Measurements from ENCODE around the gene PFKP.

Gene PFKP

DNA sequence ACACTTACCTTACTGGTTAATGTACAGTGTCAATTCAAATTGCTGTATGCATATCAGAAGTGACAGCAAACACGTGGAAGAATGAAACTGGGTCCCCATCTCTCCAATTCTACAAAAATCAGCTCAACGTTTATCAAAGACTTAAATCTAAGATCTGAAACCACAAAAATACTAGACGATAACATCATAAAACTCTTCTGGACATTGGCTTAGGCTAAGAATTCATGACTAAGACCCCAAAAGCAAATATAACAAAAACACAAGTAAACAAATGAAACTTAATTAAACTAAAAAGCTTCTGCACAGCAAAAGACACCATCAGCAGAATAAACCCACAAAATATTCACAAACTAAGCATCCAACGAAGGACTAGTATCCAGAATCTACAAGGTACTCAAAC is 35.9 kb upstream of the PFKP start:
- Histone ChIP-seq H3K9me3 (ENCODE audit: control insufficient read depth in 2 of 2, low read length in 2 of 2) (no peaks in the 10 kb centered on the region), H3K4me3 (ENCODE audit: low read length in 2 of 2) (no peak overlapping the region), H3K4me1 (ENCODE audit: control insufficient read depth in 2 of 2, insufficient read depth in 2 of 2, low read length in 2 of 2) (no peaks in the 10 kb centered on the region), H3K27me3 (ENCODE audit: control insufficient read depth in 2 of 2, insufficient read depth in 2 of 2, low read length in 2 of 2) (no peaks in the 10 kb centered on the region), H3K36me3 (ENCODE audit: control insufficient read depth in 2 of 2, insufficient read depth in 2 of 2, low read length in 2 of 2) (no peaks in the 10 kb centered on the region), H3K27ac (ENCODE audit: low read depth in 2 of 2, low read length in 2 of 2) (no peak overlapping the region), H3K9ac (ENCODE audit: low read depth in 1 of 2, low read length in 2 of 2) (no peak overlapping the region)

DNA sequence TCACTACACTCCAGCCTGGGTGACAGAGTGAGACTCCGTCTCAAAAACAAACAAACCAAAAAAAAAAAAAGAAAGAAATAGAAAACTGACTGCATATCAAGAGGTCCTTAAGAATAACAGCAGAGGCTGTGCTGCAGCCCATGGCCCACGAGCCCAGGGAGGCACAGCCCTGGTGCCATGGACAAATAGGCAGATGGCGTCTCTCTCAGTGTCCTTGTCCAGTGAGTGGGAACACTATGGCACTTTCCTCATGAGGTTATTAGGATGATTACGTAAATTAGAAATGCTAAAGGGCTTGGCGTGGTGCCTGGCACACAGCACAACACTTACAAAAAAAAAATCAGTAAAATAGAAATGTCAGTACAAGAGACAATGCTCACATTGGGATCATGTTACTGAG is 33.4 kb upstream of the PFKP start:
- Histone ChIP-seq H3K27ac (ENCODE audit: low read depth in 2 of 2, low read length in 2 of 2) (no peak overlapping the region), H3K27me3 (ENCODE audit: control insufficient read depth in 2 of 2, insufficient read depth in 2 of 2, low read length in 2 of 2) (no peaks in the 10 kb centered on the region), H3K9me3 (ENCODE audit: control insufficient read depth in 2 of 2, low read length in 2 of 2) (no peaks in the 10 kb centered on the region), H3K4me1 (ENCODE audit: control insufficient read depth in 2 of 2, insufficient read depth in 2 of 2, low read length in 2 of 2) (no peaks in the 10 kb centered on the region), H3K36me3 (ENCODE audit: control insufficient read depth in 2 of 2, insufficient read depth in 2 of 2, low read length in 2 of 2) (no peaks in the 10 kb centered on the region), H3K4me3 (ENCODE audit: low read length in 2 of 2) (no peak overlapping the region), H3K9ac (ENCODE audit: low read depth in 1 of 2, low read length in 2 of 2) (no peak overlapping the region)

DNA sequence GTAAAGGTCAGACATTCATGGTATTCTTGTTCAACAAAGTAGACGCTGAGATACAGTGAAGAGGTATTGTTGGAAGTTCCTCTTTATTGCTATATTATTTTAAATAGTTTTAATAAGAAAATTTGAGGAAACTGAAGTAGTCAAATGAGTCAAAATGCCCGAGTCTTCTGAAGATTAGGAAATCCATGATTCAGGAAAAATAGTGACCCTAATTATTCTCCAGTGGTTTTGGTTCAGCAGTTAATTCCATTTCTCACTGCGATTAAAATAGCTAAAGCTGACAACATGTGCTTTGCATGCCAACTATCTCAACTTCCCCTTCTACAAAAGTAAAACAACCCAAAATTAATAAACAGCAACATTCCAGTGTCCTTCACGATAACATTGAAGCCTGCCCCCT is 32.7 kb upstream of the PFKP start:
- H3K9me3 ChIP-seq (ENCODE audit: control insufficient read depth in 2 of 2, low read length in 2 of 2) = no peaks in the 10 kb centered on the region
- no peaks in the 10 kb centered on the region for H3K36me3 ChIP-seq (ENCODE audit: control insufficient read depth in 2 of 2, insufficient read depth in 2 of 2, low read length in 2 of 2)
- no peak overlapping the region for H3K27ac ChIP-seq (ENCODE audit: low read depth in 2 of 2, low read length in 2 of 2)
- H3K4me1 ChIP-seq (ENCODE audit: control insufficient read depth in 2 of 2, insufficient read depth in 2 of 2, low read length in 2 of 2) = no peaks in the 10 kb centered on the region
- no peaks in the 10 kb centered on the region for H3K27me3 ChIP-seq (ENCODE audit: control insufficient read depth in 2 of 2, insufficient read depth in 2 of 2, low read length in 2 of 2)
- no peak overlapping the region for H3K9ac ChIP-seq (ENCODE audit: low read depth in 1 of 2, low read length in 2 of 2)
- no peak overlapping the region for H3K4me3 ChIP-seq (ENCODE audit: low read length in 2 of 2)

DNA sequence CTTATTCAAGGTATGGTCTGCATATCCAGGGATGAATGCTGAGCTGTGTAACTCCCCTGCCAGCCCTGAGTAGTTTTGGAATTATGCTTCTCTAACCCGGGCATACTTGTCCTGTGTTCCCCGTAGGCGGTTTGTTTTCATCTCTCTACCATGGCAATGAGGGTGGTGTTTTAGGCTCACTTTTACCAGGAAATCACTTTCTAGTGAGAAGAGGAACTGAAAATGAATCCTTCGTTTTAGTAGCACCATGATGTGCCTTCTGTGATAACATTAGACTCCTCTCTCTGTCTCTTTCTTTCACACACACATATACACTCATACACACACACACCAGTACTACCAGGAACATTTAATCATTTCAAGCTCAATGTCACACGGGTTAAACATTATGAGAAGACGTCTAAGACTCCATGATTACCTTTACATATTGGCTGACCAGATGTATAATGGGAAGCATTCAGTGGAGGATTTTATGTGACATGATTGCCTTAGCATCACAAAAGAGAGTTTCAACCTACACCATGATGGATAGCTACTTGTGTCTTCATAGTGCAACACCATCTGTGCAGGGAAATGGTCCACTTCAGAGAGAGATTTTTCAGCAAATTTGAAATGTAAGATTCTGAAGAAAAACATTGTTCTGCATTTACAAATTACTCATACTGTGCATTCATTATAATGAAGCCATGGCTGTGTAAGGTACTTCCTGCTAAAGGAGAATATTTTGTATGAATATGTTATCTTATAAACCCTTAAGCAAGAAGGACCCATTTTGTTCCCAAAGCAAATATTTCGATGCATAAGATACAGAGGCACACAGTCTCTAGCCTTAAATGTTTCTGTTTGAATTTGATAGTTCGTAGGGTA is 31.0 kb upstream of the PFKP start:
- H3K27ac ChIP-seq (ENCODE audit: low read depth in 2 of 2, low read length in 2 of 2) = no peak overlapping the region
- no peak overlapping the region for H3K9ac ChIP-seq (ENCODE audit: low read depth in 1 of 2, low read length in 2 of 2)
- H3K4me3 ChIP-seq (ENCODE audit: low read length in 2 of 2) = no peak overlapping the region
- H3K9me3 ChIP-seq (ENCODE audit: control insufficient read depth in 2 of 2, low read length in 2 of 2) = no peaks in the 10 kb centered on the region
- no peaks in the 10 kb centered on the region for H3K4me1 ChIP-seq (ENCODE audit: control insufficient read depth in 2 of 2, insufficient read depth in 2 of 2, low read length in 2 of 2)
- H3K36me3 ChIP-seq (ENCODE audit: control insufficient read depth in 2 of 2, insufficient read depth in 2 of 2, low read length in 2 of 2) = no peaks in the 10 kb centered on the region
- no peaks in the 10 kb centered on the region for H3K27me3 ChIP-seq (ENCODE audit: control insufficient read depth in 2 of 2, insufficient read depth in 2 of 2, low read length in 2 of 2)

DNA sequence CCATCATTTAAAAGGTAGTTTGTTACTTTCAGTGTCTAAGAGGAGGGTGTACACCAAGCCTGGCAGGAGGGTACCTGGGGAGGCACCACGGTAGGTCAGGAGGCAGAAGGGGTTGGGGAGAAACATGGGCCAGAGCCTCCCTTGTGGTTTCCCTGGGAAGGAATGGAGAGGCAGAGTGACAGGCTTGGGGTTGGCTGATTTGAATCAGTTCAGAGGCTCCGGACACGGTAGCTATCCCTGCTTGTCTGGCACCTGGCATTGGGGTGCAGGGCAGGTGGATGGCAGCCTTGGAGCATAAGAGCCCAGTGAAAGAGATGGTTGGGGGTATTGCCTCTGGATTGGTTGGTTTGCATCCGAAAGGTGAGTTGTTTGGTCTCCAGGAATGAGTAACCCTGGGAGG is 30.2 kb upstream of the PFKP start:
- no peaks in the 10 kb centered on the region for H3K9me3 ChIP-seq (ENCODE audit: control insufficient read depth in 2 of 2, low read length in 2 of 2)
- H3K27ac ChIP-seq (ENCODE audit: low read depth in 2 of 2, low read length in 2 of 2) = no peak overlapping the region
- no peak overlapping the region for H3K9ac ChIP-seq (ENCODE audit: low read depth in 1 of 2, low read length in 2 of 2)
- no peak overlapping the region for H3K4me3 ChIP-seq (ENCODE audit: low read length in 2 of 2)
- no peaks in the 10 kb centered on the region for H3K4me1 ChIP-seq (ENCODE audit: control insufficient read depth in 2 of 2, insufficient read depth in 2 of 2, low read length in 2 of 2)
- H3K27me3 ChIP-seq (ENCODE audit: control insufficient read depth in 2 of 2, insufficient read depth in 2 of 2, low read length in 2 of 2) = no peaks in the 10 kb centered on the region
- no peaks in the 10 kb centered on the region for H3K36me3 ChIP-seq (ENCODE audit: control insufficient read depth in 2 of 2, insufficient read depth in 2 of 2, low read length in 2 of 2)

DNA sequence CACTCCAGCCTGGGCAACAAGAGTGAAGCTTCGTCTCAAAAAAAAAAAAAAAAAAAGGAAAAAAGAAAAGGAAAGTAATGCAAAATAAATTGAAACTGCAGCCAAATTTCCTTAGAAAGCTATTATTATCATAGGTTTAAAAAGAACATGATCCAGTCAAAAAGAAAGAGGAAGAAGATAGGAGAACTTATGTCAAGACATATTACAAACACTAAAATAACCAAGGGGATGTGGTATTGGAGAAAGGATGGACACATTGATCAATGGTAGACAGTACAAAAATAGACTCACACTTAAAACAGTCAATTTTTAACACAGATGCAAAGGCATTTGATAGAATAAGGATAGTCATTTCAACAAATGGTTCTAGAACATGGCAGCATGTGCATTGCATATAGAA is 27.3 kb upstream of the PFKP start:
- no peaks in the 10 kb centered on the region for H3K4me1 ChIP-seq (ENCODE audit: control insufficient read depth in 2 of 2, insufficient read depth in 2 of 2, low read length in 2 of 2)
- no peak overlapping the region for H3K4me3 ChIP-seq (ENCODE audit: low read length in 2 of 2)
- H3K36me3 ChIP-seq (ENCODE audit: control insufficient read depth in 2 of 2, insufficient read depth in 2 of 2, low read length in 2 of 2) = no peaks in the 10 kb centered on the region
- H3K9ac ChIP-seq (ENCODE audit: low read depth in 1 of 2, low read length in 2 of 2) = no peak overlapping the region
- H3K27ac ChIP-seq (ENCODE audit: low read depth in 2 of 2, low read length in 2 of 2) = no peak overlapping the region
- H3K27me3 ChIP-seq (ENCODE audit: control insufficient read depth in 2 of 2, insufficient read depth in 2 of 2, low read length in 2 of 2) = no peaks in the 10 kb centered on the region
- no peaks in the 10 kb centered on the region for H3K9me3 ChIP-seq (ENCODE audit: control insufficient read depth in 2 of 2, low read length in 2 of 2)

DNA sequence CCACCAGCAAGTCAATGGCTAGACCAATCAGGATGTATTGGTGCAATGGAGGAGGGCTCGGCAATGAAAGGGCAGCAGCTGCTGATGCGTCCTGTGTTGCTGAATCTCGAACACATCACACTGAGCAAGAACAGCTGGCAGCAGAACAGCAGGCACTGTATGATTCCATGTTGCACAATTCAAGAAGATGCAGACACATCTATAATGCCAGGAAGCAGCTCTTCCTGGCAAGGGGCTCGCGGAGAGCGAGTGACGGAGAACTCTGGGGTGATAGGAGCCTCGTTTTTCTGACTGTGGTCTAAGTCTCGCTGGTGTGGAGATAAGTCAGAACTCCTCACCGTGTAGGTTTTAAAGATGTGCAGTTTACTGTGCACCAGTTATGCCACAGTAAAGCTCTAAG is 24.8 kb upstream of the PFKP start:
- Histone ChIP-seq H3K4me3 (ENCODE audit: low read length in 2 of 2) (no peak overlapping the region), H3K36me3 (ENCODE audit: control insufficient read depth in 2 of 2, insufficient read depth in 2 of 2, low read length in 2 of 2) (no peaks in the 10 kb centered on the region), H3K9ac (ENCODE audit: low read depth in 1 of 2, low read length in 2 of 2) (no peak overlapping the region), H3K9me3 (ENCODE audit: control insufficient read depth in 2 of 2, low read length in 2 of 2) (no peaks in the 10 kb centered on the region), H3K27ac (ENCODE audit: low read depth in 2 of 2, low read length in 2 of 2) (no peak overlapping the region), H3K4me1 (ENCODE audit: control insufficient read depth in 2 of 2, insufficient read depth in 2 of 2, low read length in 2 of 2) (peaks cover 0 to 9% of the 10 kb centered on the region in 2 donors), H3K27me3 (ENCODE audit: control insufficient read depth in 2 of 2, insufficient read depth in 2 of 2, low read length in 2 of 2) (peaks cover 0 to 1% of the 10 kb centered on the region in 2 donors)

DNA sequence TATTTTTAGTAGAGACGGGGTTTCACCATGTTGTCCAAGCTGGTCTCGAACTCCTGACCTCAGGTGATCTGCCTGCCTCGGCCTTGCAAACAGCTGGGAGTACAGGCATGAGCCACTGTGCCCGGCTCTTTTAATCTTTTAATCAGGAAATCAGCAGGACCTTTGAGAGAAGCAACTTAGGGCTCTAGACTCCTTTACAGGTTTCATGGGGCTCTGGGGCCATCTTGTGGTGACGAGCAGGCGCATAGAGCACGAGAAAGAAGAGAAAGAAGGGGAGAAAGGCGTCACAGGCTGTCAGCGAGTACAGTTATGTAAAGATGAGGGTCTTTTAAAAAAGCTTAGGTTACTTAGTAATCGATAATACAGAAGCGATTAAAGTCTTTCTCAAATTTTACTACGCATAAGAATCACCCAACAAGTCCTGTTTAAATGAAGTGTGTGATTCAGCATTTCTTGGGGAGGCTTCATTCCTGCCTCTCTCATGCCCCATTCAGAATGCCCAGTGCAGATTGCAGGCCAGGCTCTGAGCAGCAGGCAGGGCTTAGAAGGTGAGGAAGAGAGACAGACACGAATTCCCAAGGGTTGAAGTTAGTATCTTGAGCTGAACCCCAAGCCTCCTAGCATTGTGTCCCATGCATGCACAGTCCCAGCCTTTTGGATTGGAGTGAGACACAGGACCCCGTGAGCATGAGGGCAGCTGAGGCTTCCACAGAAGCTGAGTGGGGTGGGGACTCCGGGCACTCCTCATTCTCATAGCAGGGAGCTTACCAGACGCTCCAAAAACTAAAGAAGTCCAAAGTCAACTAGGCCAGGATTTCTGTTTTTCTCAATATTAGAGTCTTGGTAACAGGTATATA is 23.6 kb upstream of the PFKP start:
- no peaks in the 10 kb centered on the region for H3K9me3 ChIP-seq (ENCODE audit: control insufficient read depth in 2 of 2, low read length in 2 of 2)
- H3K9ac ChIP-seq (ENCODE audit: low read depth in 1 of 2, low read length in 2 of 2) = no peak overlapping the region
- H3K4me3 ChIP-seq (ENCODE audit: low read length in 2 of 2) = no peak overlapping the region
- peaks cover 0 to 4% of the 10 kb centered on the region in 2 donors for H3K27me3 ChIP-seq (ENCODE audit: control insufficient read depth in 2 of 2, insufficient read depth in 2 of 2, low read length in 2 of 2)
- H3K36me3 ChIP-seq (ENCODE audit: control insufficient read depth in 2 of 2, insufficient read depth in 2 of 2, low read length in 2 of 2) = no peaks in the 10 kb centered on the region
- H3K27ac ChIP-seq (ENCODE audit: low read depth in 2 of 2, low read length in 2 of 2) = no peak overlapping the region
- peaks cover 0 to 9% of the 10 kb centered on the region in 2 donors for H3K4me1 ChIP-seq (ENCODE audit: control insufficient read depth in 2 of 2, insufficient read depth in 2 of 2, low read length in 2 of 2)

DNA sequence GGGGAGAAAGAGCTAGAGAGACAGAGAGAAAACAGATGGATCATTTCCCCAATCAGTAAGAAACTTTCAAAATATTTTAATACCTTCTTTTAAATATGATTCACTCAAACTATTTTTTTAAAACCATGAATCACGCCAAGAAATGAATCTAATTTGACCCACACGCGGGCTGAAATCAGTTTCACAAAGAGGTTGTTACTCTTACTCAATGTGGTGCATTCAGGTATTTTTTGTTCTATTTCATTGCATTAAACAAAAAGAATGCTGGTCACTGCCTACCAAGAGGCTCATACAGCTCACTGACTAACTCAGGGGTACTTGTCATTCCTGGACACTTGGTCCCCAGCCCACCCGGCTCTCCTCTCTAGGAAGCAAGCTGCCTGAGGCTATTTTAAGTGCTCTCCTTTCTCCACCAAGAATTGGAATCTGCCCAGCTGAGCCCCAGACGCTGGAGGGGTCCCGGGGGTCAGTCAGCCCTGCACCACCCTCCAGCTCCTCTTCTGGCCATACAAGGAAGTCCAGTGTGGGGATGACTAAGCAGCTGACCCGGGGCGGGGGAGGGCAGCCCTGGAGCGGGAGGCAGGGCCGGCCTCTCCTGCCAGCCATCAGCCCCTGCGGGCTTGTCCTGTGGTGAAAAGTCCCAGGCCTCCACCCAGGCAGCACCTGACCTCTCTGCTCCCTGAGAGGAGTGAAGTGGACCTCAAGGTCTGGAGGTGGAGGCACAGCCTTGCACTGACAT is 21.7 kb upstream of the PFKP start:
- H3K4me3 ChIP-seq (ENCODE audit: low read length in 2 of 2) = no peak overlapping the region
- H3K27ac ChIP-seq (ENCODE audit: low read depth in 2 of 2, low read length in 2 of 2) = peak overlapping the region; percentile 24 to 38
- H3K9ac ChIP-seq (ENCODE audit: low read depth in 1 of 2, low read length in 2 of 2) = no peak overlapping the region
- no peaks in the 10 kb centered on the region for H3K36me3 ChIP-seq (ENCODE audit: control insufficient read depth in 2 of 2, insufficient read depth in 2 of 2, low read length in 2 of 2)
- H3K9me3 ChIP-seq (ENCODE audit: control insufficient read depth in 2 of 2, low read length in 2 of 2) = no peaks in the 10 kb centered on the region
- peaks cover 0 to 4% of the 10 kb centered on the region in 2 donors for H3K27me3 ChIP-seq (ENCODE audit: control insufficient read depth in 2 of 2, insufficient read depth in 2 of 2, low read length in 2 of 2)
- H3K4me1 ChIP-seq (ENCODE audit: control insufficient read depth in 2 of 2, insufficient read depth in 2 of 2, low read length in 2 of 2) = peaks cover 0 to 9% of the 10 kb centered on the region in 2 donors
